Peyer's patch (tissue), 4 donors: ENCODE data around the gene ANGPTL2.

Experiments used
- POLR2A ChIP-seq, 2 donors: fragments of 450-650 bp; IDR thresholded peaks; one replicate each; pipeline ENCODE4 v1.5.1; 2017; ENCODE audit warnings: antibody characterized with exemption in 2 of 2, mild to moderate bottlenecking in 2 of 2, moderate library complexity in 2 of 2
- TF ChIP-seq, protein P1 (sequence below), 6 experiments: fragments of 450-650 bp in 4 of 6; fragments of 200-600 bp in 2 of 6; sonication (generic) in 1 of 6; IDR thresholded peaks; one replicate each; pipeline ENCODE4 v1.5.1; 2017 to 2019; ENCODE audit warnings: antibody characterized with exemption in 6 of 6, mild to moderate bottlenecking in 3 of 6, moderate library complexity in 1 of 6

DNA sequence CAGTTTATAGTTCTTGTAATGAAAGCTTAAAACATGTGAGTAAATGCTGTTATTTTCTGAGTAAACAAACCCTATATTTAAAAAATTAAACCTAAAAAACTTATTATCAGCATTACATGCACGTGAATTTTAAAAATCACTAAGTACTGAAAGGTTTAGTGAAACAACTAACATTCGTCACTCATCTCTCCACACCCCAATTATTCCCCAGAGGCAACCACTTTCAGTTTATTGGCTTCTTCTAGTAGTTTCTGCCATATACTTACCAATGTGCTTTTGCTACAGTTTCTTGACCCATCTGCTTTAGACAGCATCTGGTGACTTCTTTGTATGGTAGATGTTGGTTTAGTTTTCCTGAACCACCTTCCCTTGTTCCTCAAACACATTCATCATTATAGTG, 58.1 kb downstream of the ANGPTL2 start:
- no peak for TF ChIP-seq POLR2A (IDR thresholded peaks at IDR 0.05)
- TF ChIP-seq, protein P1, sequence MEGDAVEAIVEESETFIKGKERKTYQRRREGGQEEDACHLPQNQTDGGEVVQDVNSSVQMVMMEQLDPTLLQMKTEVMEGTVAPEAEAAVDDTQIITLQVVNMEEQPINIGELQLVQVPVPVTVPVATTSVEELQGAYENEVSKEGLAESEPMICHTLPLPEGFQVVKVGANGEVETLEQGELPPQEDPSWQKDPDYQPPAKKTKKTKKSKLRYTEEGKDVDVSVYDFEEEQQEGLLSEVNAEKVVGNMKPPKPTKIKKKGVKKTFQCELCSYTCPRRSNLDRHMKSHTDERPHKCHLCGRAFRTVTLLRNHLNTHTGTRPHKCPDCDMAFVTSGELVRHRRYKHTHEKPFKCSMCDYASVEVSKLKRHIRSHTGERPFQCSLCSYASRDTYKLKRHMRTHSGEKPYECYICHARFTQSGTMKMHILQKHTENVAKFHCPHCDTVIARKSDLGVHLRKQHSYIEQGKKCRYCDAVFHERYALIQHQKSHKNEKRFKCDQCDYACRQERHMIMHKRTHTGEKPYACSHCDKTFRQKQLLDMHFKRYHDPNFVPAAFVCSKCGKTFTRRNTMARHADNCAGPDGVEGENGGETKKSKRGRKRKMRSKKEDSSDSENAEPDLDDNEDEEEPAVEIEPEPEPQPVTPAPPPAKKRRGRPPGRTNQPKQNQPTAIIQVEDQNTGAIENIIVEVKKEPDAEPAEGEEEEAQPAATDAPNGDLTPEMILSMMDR (IDR thresholded peaks at IDR 0.05), result no peak
